Mucosa of rectum (tissue), 2 donors: ENCODE data around the gene GPR162.
"Not testable (repeated sequence)": the region's sequence is repeated elsewhere in the genome, so short reads cannot be mapped to it uniquely, and the experiment has no call there.

Experiments
- H3K27ac ChIP-seq, 2 donors: one replicate each; pipeline ENCODE4 v1.7.0; 2013; ENCODE audit warnings: inconsistent platforms in 2 of 2, low read depth in 2 of 2, low read length in 2 of 2
- H3K27me3 ChIP-seq, 2 donors: one replicate each; pipeline ENCODE4 v1.7.0; 2013; ENCODE audit warnings: low read length in 2 of 2; ENCODE audit not compliant: control insufficient read depth in 2 of 2, insufficient read depth in 2 of 2
- H3K36me3 ChIP-seq, 2 donors: one replicate each; pipeline ENCODE4 v1.7.0; 2013; ENCODE audit warnings: low read length in 2 of 2; ENCODE audit not compliant: control insufficient read depth in 2 of 2, insufficient read depth in 2 of 2
- H3K4me1 ChIP-seq, 2 donors: one replicate each; pipeline ENCODE4 v1.7.0; 2013; ENCODE audit warnings: low read length in 2 of 2, mild to moderate bottlenecking in 1 of 2; ENCODE audit not compliant: control insufficient read depth in 2 of 2, insufficient read depth in 2 of 2
- H3K4me3 ChIP-seq, 2 donors: one replicate each; pipeline ENCODE4 v1.7.0; 2013; ENCODE audit warnings: low read length in 2 of 2
- H3K9ac ChIP-seq, 2 donors: one replicate each; pipeline ENCODE4 v1.7.0; 2013; ENCODE audit warnings: low read length in 2 of 2, low read depth in 1 of 2, mild to moderate bottlenecking in 1 of 2
- H3K9me3 ChIP-seq, 2 donors: one replicate each; pipeline ENCODE4 v1.7.0; 2013; ENCODE audit warnings: low read length in 2 of 2; ENCODE audit not compliant: control insufficient read depth in 2 of 2
- donor health status: healthy.
- donor health status: Normal muscosa, but diverticular disease.

The GPR162 gene

DNA sequence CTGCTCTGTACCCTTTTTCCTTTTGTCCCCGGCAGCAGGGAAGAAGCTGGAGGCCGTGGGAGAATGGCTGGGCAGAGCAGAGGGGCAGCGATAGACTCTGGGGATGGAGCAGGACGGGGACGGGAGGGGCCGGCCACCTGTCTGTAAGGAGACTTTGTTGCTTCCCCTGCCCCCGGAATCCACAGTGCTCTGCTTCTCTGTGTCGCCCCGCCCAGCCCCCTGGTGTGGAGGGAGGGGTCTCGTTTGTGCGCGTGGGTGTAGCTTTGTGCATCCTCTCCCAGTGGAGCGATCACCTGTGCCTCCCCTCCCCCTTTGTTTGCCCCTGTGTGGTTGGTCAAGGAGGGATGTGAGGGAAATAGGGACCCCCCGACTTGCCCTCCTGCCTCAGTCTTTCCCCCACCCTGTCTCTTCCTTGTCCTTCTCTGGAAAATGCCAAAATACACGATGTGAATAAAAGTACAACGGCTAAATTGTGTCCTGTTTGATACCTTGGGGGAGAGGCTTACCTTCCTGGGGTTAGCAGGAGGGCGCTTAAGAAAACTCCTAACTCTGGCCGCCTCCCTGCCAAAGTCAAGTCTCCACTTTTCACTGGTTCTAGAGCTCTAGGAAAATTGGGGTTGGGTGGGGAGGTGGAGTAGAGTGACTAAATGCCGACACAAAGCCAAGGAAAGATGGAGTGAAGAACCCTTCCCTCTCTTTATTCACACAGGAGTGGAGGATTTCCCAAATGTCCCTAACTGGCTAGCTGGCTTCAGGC is 44.7 kb downstream of the GPR162 start:
- Histone ChIP-seq H3K27me3 (no peaks in the 10 kb centered on the region), H3K9me3 (no peaks in the 10 kb centered on the region), H3K36me3 (peaks cover 34 to 54% of the 10 kb centered on the region in 2 donors), H3K4me1 (peaks cover 33 to 36% of the 10 kb centered on the region in 2 donors), H3K4me3 (peak overlapping the region; percentile 59 to 78), H3K27ac (peak overlapping the region; percentile 81 to 96), H3K9ac (peak overlapping the region; percentile 65 to 88)

DNA sequence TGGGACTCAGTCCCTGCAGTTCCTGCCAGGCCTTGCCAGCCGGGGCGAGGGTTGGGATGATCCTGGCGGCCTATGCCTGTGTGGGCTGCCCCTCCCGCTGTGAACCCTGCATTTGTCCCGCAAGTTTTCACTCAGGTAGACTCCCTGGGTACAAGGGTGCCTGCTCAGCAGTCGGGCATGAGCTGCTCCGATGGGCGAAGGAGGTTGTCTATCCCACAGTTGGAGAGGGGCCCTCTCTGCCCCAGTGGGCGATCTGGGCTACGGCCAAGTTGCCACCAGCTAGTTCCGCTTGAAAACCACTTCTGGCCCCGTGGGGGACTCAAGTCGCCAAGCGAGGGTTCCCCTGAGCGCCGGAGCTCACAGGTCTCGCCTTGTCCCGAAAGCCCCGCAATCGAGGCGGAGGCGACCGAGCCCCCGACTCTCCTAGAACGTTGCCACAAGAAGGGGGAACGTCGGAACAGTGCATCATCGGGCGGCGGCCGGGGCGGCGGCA is 45.3 kb downstream of the GPR162 start:
- no peaks in the 10 kb centered on the region for H3K9me3 ChIP-seq
- H3K4me1 ChIP-seq: peaks cover 39 to 42% of the 10 kb centered on the region in 2 donors
- peak overlapping the region; percentile 81 to 96 for H3K27ac ChIP-seq
- H3K27me3 ChIP-seq: no peaks in the 10 kb centered on the region
- peak overlapping the region; percentile 65 to 88 for H3K9ac ChIP-seq
- H3K36me3 ChIP-seq: peaks cover 31 to 48% of the 10 kb centered on the region in 2 donors
- H3K4me3 ChIP-seq: peak overlapping the region; percentile 59 to 78

DNA sequence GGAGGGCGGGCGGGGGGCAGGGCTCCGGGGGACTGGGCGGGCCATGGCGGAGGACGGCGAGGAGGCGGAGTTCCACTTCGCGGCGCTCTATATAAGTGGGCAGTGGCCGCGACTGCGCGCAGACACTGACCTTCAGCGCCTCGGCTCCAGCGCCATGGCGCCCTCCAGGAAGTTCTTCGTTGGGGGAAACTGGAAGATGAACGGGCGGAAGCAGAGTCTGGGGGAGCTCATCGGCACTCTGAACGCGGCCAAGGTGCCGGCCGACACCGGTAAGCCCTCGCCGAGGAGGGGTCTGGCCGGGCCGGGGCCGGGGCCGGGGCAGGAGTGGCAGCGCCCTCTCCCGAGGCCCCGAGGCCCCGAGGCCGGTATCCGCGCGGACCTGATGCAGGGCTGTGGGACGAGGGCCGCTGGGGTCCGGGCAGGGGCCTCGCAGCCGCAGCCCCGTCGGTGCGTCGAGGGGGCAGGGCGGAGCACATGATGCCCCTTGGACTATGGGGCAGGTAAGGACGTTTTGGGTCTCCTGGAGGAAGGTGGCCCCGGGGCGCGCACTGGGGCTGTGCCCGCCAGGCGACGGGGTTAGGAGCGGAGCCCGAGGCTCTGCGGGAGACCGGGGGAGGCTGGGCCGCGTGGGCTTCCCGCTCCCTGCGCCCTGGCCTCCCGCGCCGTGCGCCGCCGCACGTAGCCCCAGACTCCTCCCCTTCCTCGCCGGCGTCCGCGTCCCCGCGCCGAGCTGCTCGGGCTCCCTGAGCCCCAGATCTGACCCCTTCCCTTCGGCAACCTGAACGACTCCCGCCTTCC is 46.0 kb downstream of the GPR162 start, which contains the start of gene TPI1:
TPI1 (plus strand) TSS at position 119 of the 798 bp plus-strand sequence; CDS start at position 155, 36 bp downstream.
- Histone ChIP-seq H3K4me3 (peak within 1 kb of the TSS; percentile 69 to 90), H3K9me3 (no peaks in the 10 kb centered on the region), H3K36me3 (peaks cover 31 to 42% of the 10 kb centered on the region in 2 donors), H3K27me3 (no peaks in the 10 kb centered on the region), H3K4me1 (peaks cover 42 to 46% of the 10 kb centered on the region in 2 donors), H3K9ac (peak within 1 kb of the TSS; percentile 88 to 96), H3K27ac (peak within 1 kb of the TSS; percentile 95 to 96)

DNA sequence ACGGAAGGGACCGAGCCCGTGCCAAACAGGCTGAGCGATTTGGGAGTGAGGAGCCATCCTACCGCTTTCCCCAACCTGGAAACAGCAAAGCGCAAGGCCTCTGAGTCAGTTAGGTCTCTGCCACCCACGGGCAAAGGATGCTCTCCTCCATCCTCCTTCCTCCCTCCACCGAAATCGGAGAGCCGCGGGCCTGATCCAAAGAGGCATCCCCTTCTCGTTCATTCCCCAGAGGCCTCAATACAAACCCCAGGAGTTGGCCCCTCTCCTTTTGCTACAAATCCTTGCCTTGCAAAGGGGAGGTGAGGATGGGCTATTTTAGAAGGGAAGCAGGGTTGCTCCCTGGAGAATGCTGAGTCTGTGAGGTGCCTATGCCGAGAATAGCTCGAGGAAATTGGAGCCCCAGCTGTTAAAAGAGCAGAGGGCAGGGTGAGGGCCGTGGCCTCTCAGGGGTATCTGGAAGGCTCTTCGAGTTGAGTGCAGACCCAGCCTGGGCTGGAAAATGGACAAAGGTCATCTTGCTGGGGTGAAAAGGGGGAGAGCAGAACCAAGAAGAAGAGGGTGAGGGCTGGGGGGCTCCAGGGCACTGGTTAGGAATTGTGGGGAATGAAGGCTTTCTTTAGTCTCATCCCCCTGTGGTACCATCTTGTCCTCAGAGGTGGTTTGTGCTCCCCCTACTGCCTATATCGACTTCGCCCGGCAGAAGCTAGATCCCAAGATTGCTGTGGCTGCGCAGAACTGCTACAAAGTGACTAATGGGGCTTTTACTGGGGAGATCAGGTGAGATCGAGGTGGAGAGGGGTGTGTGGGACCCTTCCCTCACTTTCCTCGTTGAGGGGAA is 46.8 kb downstream of the GPR162 start:
- H3K9ac ChIP-seq: peak overlapping the region; percentile 81 to 96
- no peaks in the 10 kb centered on the region for H3K9me3 ChIP-seq
- peak overlapping the region; percentile 95 to 96 for H3K27ac ChIP-seq
- peaks cover 42 to 49% of the 10 kb centered on the region in 2 donors for H3K4me1 ChIP-seq
- peaks cover 25 to 34% of the 10 kb centered on the region in 2 donors for H3K36me3 ChIP-seq
- H3K27me3 ChIP-seq: no peaks in the 10 kb centered on the region
- H3K4me3 ChIP-seq: peak overlapping the region; percentile 69 to 90

GRCh38 chr12:6869049-6870021 is 47.7 kb downstream of the GPR162 start:
- Histone ChIP-seq H3K27ac (peak overlapping the region; percentile 32 to 95), H3K36me3 (peaks cover 25 to 27% of the 10 kb centered on the region in 2 donors), H3K27me3 (no peaks in the 10 kb centered on the region), H3K4me1 (peaks cover 47 to 55% of the 10 kb centered on the region in 2 donors), H3K9ac (peak overlapping the region; percentile 32 to 96), H3K9me3 (no peaks in the 10 kb centered on the region), H3K4me3 (peak overlapping the region; percentile 69 to 90)

DNA sequence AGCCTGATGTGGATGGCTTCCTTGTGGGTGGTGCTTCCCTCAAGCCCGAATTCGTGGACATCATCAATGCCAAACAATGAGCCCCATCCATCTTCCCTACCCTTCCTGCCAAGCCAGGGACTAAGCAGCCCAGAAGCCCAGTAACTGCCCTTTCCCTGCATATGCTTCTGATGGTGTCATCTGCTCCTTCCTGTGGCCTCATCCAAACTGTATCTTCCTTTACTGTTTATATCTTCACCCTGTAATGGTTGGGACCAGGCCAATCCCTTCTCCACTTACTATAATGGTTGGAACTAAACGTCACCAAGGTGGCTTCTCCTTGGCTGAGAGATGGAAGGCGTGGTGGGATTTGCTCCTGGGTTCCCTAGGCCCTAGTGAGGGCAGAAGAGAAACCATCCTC is 48.7 kb downstream of the GPR162 start:
- Histone ChIP-seq H3K4me1 (peaks cover 47 to 55% of the 10 kb centered on the region in 2 donors), H3K36me3 (peaks cover 19 to 20% of the 10 kb centered on the region in 2 donors)
- H3K9me3 ChIP-seq, H3K27ac ChIP-seq, H3K27me3 ChIP-seq, H3K4me3 ChIP-seq, H3K9ac ChIP-seq: not testable (repeated sequence)

DNA sequence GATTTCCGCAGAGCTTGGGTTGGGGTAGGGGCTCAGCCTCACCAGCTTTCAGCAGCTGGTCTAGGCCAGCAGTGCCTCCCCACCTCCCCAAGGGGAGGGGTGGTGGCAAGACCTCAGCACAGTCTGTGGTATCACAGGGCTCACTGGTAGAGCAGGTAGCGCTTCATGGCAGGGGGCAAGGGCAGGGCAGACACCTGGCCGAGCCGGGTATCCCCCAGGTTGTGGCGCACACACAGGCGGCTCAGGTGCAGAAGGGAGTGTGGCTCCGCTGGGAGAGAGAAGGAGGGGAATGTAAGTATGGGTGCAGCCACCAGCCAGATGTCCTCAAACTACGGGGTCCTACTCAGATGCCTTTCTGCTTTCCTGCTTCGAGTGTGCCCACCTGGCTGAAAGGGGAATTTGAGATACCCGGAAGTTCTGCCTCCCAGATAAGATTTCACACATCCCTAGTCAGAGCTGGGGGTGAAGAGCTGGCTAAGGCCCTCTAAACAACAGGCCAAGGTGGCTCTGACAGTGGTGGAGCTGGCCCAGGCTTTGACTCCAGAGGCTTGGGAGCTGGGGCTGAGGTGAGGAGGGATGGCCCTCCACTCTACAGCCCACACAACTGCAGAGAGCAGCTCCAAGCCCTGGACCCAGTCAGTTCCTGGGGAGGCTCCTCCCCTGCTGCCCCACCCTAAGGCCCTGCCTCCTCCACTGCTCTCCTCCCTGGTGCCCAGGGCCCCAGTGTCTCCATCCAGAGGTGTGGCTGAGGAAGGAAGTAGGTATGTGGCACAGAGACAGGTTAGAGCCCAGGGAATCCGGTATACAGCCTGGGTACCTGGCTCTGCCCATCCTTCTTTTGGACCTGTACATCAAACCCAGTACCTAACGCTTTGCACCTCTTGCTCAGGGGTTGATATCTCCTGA is 49.7 kb downstream of the GPR162 start:
- H3K9ac ChIP-seq: peak overlapping the region; percentile 88 to 96
- H3K36me3 ChIP-seq: peaks cover 19 to 20% of the 10 kb centered on the region in 2 donors
- peak overlapping the region; percentile 83 to 94 for H3K4me3 ChIP-seq
- peak overlapping the region; percentile 85 to 90 for H3K27ac ChIP-seq
- H3K27me3 ChIP-seq: no peaks in the 10 kb centered on the region
- no peaks in the 10 kb centered on the region for H3K9me3 ChIP-seq
- H3K4me1 ChIP-seq: peaks cover 47 to 55% of the 10 kb centered on the region in 2 donors
